ENCODE measurements around the gene CLEC17A.
"Not testable (repeated sequence)": the region's sequence is repeated elsewhere in the genome, so short reads cannot be mapped to it uniquely, and the experiment has no call there.

Gene CLEC17A

GRCh38 chr19:14577885-14578427, 4.9 kb upstream of the CLEC17A start:
- no peak for TF ChIP-seq CTCF (IDR thresholded peaks at IDR 0.05; ENCODE audit: low read depth, low read length)
- DNase-seq (ENCODE audit: extremely low read depth, low read depth) = no peak

GRCh38 chr19:14580623-14581237, 2.2 kb upstream of the CLEC17A start:
- TF ChIP-seq CTCF (IDR thresholded peaks at IDR 0.05; ENCODE audit: low read depth, low read length) = no peak
- DNase-seq (ENCODE audit: extremely low read depth, low read depth) = no peak

- DNase-seq (ENCODE audit: extremely low read depth, low read depth) = not testable (repeated sequence)
Observed at GRCh38 chr19:14584372-14584771, 1.5 kb downstream of the CLEC17A start.

GRCh38 chr19:14585187-14585586, 2.3 kb downstream of the CLEC17A start:
- DNase-seq (ENCODE audit: extremely low read depth, low read depth) = not testable (repeated sequence)

GRCh38 chr19:14589433-14589832, 6.5 kb downstream of the CLEC17A start:
- not testable (repeated sequence) for DNase-seq (ENCODE audit: extremely low read depth, low read depth)

GRCh38 chr19:14595558-14595957, 12.7 kb downstream of the CLEC17A start:
- DNase-seq (ENCODE audit: extremely low read depth, low read depth) = no peak
- no peak for TF ChIP-seq CTCF (IDR thresholded peaks at IDR 0.05; ENCODE audit: low read depth, low read length)

- no peak for TF ChIP-seq CTCF (IDR thresholded peaks at IDR 0.05; ENCODE audit: low read depth, low read length)
- no peak for DNase-seq (ENCODE audit: extremely low read depth, low read depth)
Observed at GRCh38 chr19:14599548-14600147, 16.8 kb downstream of the CLEC17A start.

- no peak for TF ChIP-seq CTCF (IDR thresholded peaks at IDR 0.05; ENCODE audit: low read depth, low read length)
- no peak for DNase-seq (ENCODE audit: extremely low read depth, low read depth)
Observed at GRCh38 chr19:14603990-14604387, 21.1 kb downstream of the CLEC17A start.

- no peak for TF ChIP-seq CTCF (IDR thresholded peaks at IDR 0.05; ENCODE audit: low read depth, low read length)
Observed at GRCh38 chr19:14606627-14607026, 23.7 kb downstream of the CLEC17A start.

More at GRCh38 chr19:14606627-14607026, 23.7 kb downstream of the CLEC17A start:
- no peak for DNase-seq (ENCODE audit: extremely low read depth, low read depth)
